ENCODE measurements around the gene WNK1.

WNK1 gene

GRCh38 chr12:727321-727720 lies 25.1 kb upstream of the WNK1 start:
- Histone ChIP-seq H3K9ac (no peak overlapping the region), H3K4me2 (no peak overlapping the region), H3K4me1 (ENCODE audit: low read depth, poor library complexity, severe bottlenecking) (peaks cover 27% of the 10 kb centered on the region), H2AFZ (ENCODE audit: low read depth) (no peak overlapping the region), H4K20me1 (ENCODE audit: insufficient read depth) (no peaks in the 10 kb centered on the region), H3K27me3 (ENCODE audit: insufficient read depth, low read depth) (no peaks in the 10 kb centered on the region), H3K36me3 (ENCODE audit: insufficient read depth) (no peaks in the 10 kb centered on the region), H3K4me3 (IDR thresholded peaks at IDR 0.05; ENCODE audit: insufficient read depth, low read depth, low read length) (no peak overlapping the region), H3K27ac (no peak overlapping the region), H3K79me2 (ENCODE audit: insufficient read depth, low read depth) (no peaks in the 10 kb centered on the region)
- no peak for TF ChIP-seq CTCF (conservative IDR thresholded peaks at IDR 0.05; ENCODE audit: low read depth, low read length)

- TF ChIP-seq CTCF (conservative IDR thresholded peaks at IDR 0.05; ENCODE audit: low read depth, low read length) = no peak
- no peak overlapping the region for H3K4me3 ChIP-seq (IDR thresholded peaks at IDR 0.05; ENCODE audit: insufficient read depth, low read depth, low read length)
- H3K79me2 ChIP-seq (ENCODE audit: insufficient read depth, low read depth) = no peaks in the 10 kb centered on the region
- H3K4me2 ChIP-seq = no peak overlapping the region
- H4K20me1 ChIP-seq (ENCODE audit: insufficient read depth) = no peaks in the 10 kb centered on the region
- no peaks in the 10 kb centered on the region for H3K27me3 ChIP-seq (ENCODE audit: insufficient read depth, low read depth)
- H3K36me3 ChIP-seq (ENCODE audit: insufficient read depth) = no peaks in the 10 kb centered on the region
- no peak overlapping the region for H2AFZ ChIP-seq (ENCODE audit: low read depth)
- no peak overlapping the region for H3K9ac ChIP-seq
- H3K27ac ChIP-seq = no peak overlapping the region
- peaks cover 12% of the 10 kb centered on the region for H3K4me1 ChIP-seq (ENCODE audit: low read depth, poor library complexity, severe bottlenecking)
Measured at GRCh38 chr12:728781-729180, 23.6 kb upstream of the WNK1 start.

- H2AFZ ChIP-seq (ENCODE audit: low read depth) = no peak overlapping the region
- H3K9ac ChIP-seq = no peak overlapping the region
- no peak overlapping the region for H3K4me2 ChIP-seq
- peaks cover 8% of the 10 kb centered on the region for H3K4me1 ChIP-seq (ENCODE audit: low read depth, poor library complexity, severe bottlenecking)
- H3K36me3 ChIP-seq (ENCODE audit: insufficient read depth) = no peaks in the 10 kb centered on the region
- H3K27ac ChIP-seq = no peak overlapping the region
- H3K79me2 ChIP-seq (ENCODE audit: insufficient read depth, low read depth) = no peaks in the 10 kb centered on the region
- TF ChIP-seq CTCF (conservative IDR thresholded peaks at IDR 0.05; ENCODE audit: low read depth, low read length) = no peak
- no peaks in the 10 kb centered on the region for H4K20me1 ChIP-seq (ENCODE audit: insufficient read depth)
- no peak overlapping the region for H3K4me3 ChIP-seq (IDR thresholded peaks at IDR 0.05; ENCODE audit: insufficient read depth, low read depth, low read length)
- H3K27me3 ChIP-seq (ENCODE audit: insufficient read depth, low read depth) = no peaks in the 10 kb centered on the region
Measured at GRCh38 chr12:729221-729620, 23.2 kb upstream of the WNK1 start.

- Histone ChIP-seq H3K27me3 (ENCODE audit: insufficient read depth, low read depth) (no peaks in the 10 kb centered on the region), H3K27ac (no peak overlapping the region), H3K4me3 (IDR thresholded peaks at IDR 0.05; ENCODE audit: insufficient read depth, low read depth, low read length) (no peak overlapping the region), H3K36me3 (ENCODE audit: insufficient read depth) (no peaks in the 10 kb centered on the region), H3K79me2 (ENCODE audit: insufficient read depth, low read depth) (no peaks in the 10 kb centered on the region), H3K4me2 (no peak overlapping the region), H4K20me1 (ENCODE audit: insufficient read depth) (no peaks in the 10 kb centered on the region), H2AFZ (ENCODE audit: low read depth) (no peak overlapping the region), H3K4me1 (ENCODE audit: low read depth, poor library complexity, severe bottlenecking) (no peaks in the 10 kb centered on the region), H3K9ac (no peak overlapping the region)
- no peak for TF ChIP-seq CTCF (conservative IDR thresholded peaks at IDR 0.05; ENCODE audit: low read depth, low read length)
Measured at GRCh38 chr12:730550-730949, 21.8 kb upstream of the WNK1 start.
